AG10803 (cell line): Measurements from ENCODE around the gene C1orf74.

Source experiments
- DNase-seq: peaks from one replicate; pipeline ENCODE4 v3.0.0; 2010; ENCODE audit warnings: low read depth
- H3K4me3 ChIP-seq: 2 replicates; pipeline ENCODE4 v1.5.1; 2011; ENCODE audit warnings: mild to moderate bottlenecking, low read length, control low read depth
- CTCF ChIP-seq: conservative IDR thresholded peaks from 2 replicates; pipeline ENCODE4 v1.5.1; 2011; ENCODE audit warnings: mild to moderate bottlenecking, low read length, control low read depth, inconsistent platforms

The C1orf74 gene

GRCh38 chr1:209784265-209785169 is at the start of gene C1orf74:
Gene C1orf74 (minus strand): TSS chr1:209784559. CDS start chr1:209783634, 925 bp downstream.
- TF ChIP-seq CTCF = no peak
- peak within 1 kb of the TSS; percentile 96 for H3K4me3 ChIP-seq
- peak; percentile 97 for DNase-seq

DNA sequence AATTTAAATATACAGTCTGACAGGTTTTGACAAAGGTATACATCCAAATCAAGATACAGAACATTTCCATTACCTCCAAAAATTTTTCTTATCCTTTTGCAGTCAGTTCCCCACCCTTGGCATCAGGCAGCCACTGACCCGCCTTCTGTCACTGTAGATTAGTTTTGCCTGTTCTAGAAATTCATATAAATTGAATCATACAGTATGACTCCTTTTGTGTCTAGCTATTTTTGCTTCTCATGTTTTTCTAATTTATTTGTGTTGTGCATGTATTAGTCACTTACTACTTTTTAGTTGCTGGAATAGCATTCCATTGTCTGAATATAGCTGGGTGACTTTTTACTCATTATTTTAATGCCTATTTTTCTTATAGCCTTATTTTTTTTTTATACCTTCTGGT is 47.3 kb upstream of the C1orf74 start:
- H3K4me3 ChIP-seq = no peak overlapping the region
- TF ChIP-seq CTCF = no peak
- peak; percentile 68 for DNase-seq

GRCh38 chr1:209830722-209831121 is 46.4 kb upstream of the C1orf74 start:
- TF ChIP-seq CTCF = no peak
- no peak overlapping the region for H3K4me3 ChIP-seq
- no peak for DNase-seq

DNA sequence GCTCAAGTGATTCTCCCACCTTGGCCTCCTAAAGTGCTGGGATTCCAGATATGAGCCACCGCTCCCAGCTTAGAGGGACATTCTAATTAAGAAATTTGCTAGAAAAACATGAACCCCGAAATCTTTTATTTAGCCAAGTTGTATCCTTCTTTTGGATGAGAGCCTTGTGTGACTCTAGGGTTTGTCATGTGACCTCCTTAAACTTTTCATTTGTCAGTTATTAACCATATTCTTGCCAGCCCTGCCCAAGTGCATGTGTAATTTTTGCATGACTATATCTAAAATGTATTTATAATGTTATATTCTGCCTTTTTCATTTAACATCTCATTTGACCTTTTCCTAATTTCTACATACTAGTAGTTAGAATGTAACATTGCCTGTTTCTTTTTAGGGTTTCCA is 45.4 kb upstream of the C1orf74 start:
- DNase-seq = no peak
- no peak overlapping the region for H3K4me3 ChIP-seq

GRCh38 chr1:209827384-209828262 is 43.3 kb upstream of the C1orf74 start, which contains the start of gene UTP25:
Gene UTP25 (plus strand): TSS chr1:209827972. CDS start chr1:209828064, 92 bp downstream.
- peak; percentile 97 for DNase-seq
- TF ChIP-seq CTCF = peak; percentile 80
- peak within 1 kb of the TSS; percentile 75 for H3K4me3 ChIP-seq

More for the DNA sequence above, 45.4 kb upstream of the C1orf74 start:
- TF ChIP-seq CTCF = no peak

GRCh38 chr1:209825591-209826434 is 41.5 kb upstream of the C1orf74 start:
- no peak for TF ChIP-seq CTCF
- no peak for DNase-seq
- H3K4me3 ChIP-seq = no peak overlapping the region
